Measurements from ENCODE around the gene GRM8.

GRCh38 chr7:127154101-127154500 is 98.6 kb downstream of the GRM8 start:
- TF ChIP-seq POLR2A (IDR thresholded peaks at IDR 0.05; ENCODE audit: low read depth, low read length) (no peak), TAF1 (IDR thresholded peaks at IDR 0.05; ENCODE audit: borderline replicate concordance, low read depth, low read length) (no peak)

Measured in GM12892 (cell line).